ENCODE measurements around the gene ZDHHC20. TPM values are rescaled to one million over a fixed set of nuclear protein-coding genes. Genes with fewer than 3 reads are reported as not detected.

Gene ZDHHC20
- polyA plus RNA-seq, 3 donors, result 28.1 to 67.8 (median 66.8) TPM

DNA sequence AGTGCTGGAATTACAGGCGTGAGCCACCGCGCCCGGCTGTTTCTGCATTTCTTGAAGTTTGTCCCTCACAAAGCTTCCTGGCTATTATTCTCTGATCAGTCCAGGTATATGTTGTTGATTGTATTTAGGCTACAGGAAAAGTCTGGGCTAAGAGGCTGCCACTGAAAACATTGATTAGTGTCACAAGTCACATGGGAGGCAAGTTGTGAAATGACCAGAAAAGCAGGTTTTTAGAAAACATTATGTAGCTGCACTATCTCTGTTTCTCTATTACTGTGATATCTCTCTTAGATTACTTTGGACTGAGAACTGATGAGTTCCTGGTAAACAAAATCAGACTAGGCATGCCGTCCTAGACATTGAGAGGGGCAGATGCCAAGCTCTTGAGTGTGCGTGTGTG, 16.0 kb upstream of the ZDHHC20 start:
- WGBS (ENCODE audit: insufficient coverage), result 82% methylated on average over 4 of the region's 6 CpGs
- TF ChIP-seq, protein P1, sequence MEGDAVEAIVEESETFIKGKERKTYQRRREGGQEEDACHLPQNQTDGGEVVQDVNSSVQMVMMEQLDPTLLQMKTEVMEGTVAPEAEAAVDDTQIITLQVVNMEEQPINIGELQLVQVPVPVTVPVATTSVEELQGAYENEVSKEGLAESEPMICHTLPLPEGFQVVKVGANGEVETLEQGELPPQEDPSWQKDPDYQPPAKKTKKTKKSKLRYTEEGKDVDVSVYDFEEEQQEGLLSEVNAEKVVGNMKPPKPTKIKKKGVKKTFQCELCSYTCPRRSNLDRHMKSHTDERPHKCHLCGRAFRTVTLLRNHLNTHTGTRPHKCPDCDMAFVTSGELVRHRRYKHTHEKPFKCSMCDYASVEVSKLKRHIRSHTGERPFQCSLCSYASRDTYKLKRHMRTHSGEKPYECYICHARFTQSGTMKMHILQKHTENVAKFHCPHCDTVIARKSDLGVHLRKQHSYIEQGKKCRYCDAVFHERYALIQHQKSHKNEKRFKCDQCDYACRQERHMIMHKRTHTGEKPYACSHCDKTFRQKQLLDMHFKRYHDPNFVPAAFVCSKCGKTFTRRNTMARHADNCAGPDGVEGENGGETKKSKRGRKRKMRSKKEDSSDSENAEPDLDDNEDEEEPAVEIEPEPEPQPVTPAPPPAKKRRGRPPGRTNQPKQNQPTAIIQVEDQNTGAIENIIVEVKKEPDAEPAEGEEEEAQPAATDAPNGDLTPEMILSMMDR (IDR thresholded peaks at IDR 0.05), result no peak
- no peak overlapping the region for H3K27ac ChIP-seq (ENCODE audit: low read depth in 1 of 2, low read length in 2 of 2)
- H3K9me3 ChIP-seq (replicated peaks in 1 of 2; ENCODE audit: control insufficient read depth in 1 of 2, insufficient read depth in 1 of 2, low read length in 2 of 2), result no peaks in the 10 kb centered on the region
- H2AFZ ChIP-seq (ENCODE audit: insufficient read depth, low read depth, low read length, poor library complexity, severe bottlenecking), result no peak overlapping the region
- Mint-ChIP-seq H3K9me3 (peaks cover 4 to 9% (median 6%) of the 10 kb centered on the region in 7 donors), H3K27me3 (ENCODE audit: low read depth in 3 of 3) (peaks cover 1 to 7% (median 5%) of the 10 kb centered on the region in 3 donors), H3K27ac (no peak overlapping the region), H3K36me3 (no peaks in the 10 kb centered on the region), H3K4me1 (peaks cover 12% of the 10 kb centered on the region), H3K4me3 (no peak overlapping the region)
- H3K9ac ChIP-seq (ENCODE audit: insufficient read depth, low read length, poor library complexity, severe bottlenecking), result no peak overlapping the region
- no peaks in the 10 kb centered on the region for H3K36me3 ChIP-seq (replicated peaks in 1 of 2; ENCODE audit: control insufficient read depth in 1 of 2, insufficient read depth in 2 of 2, low read length in 2 of 2)
- no peak for DNase-seq
- no peaks in the 10 kb centered on the region for H4K20me1 ChIP-seq (ENCODE audit: insufficient read depth, low read length)
- intact Hi-C loops (cut with micrococcal nuclease), result loop anchor here (5.0 to 10.0 kb wide), 5 partner anchors 178 to 533 kb away; partner anchors contain the start of genes MRPL57 (in 1 of the 2) and SKA3 (in 1 of the 2)
- peaks cover 10 to 12% of the 10 kb centered on the region in 2 donors for H3K4me1 ChIP-seq (ENCODE audit: control insufficient read depth in 1 of 2, insufficient read depth in 2 of 2, low read length in 2 of 2)
- H3K4me3 ChIP-seq (replicated peaks in 1 of 3; ENCODE audit: low read depth in 2 of 3, low read length in 3 of 3), result no peak overlapping the region
- H3K27me3 ChIP-seq (ENCODE audit: control insufficient read depth in 2 of 2, insufficient read depth in 2 of 2, low read length in 2 of 2), result no peaks in the 10 kb centered on the region
- H3K79me2 ChIP-seq (ENCODE audit: insufficient read depth, low read length), result no peaks in the 10 kb centered on the region
- no peak overlapping the region for H3K4me2 ChIP-seq (replicated peaks; ENCODE audit: extremely low read depth, low read length, poor library complexity, severe bottlenecking)

DNA sequence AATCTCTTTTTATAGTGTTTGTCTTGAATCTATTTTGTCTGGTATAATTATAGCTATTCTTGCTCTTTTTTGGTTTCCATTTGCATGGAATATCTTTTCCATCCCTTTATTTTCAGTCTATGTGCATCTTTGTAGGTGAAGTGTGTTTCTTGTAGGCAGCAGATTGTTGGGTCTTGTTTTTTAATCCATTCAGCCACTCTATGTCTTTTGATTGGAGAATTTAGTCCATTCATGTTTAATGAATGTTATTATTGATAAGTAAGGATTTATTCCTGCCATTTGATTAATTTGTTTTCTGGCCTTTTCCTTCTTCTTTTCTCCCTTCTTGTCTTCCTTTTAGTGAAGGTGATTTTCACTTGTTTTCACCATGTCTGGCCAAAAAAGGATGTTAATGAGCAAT, 11.7 kb upstream of the ZDHHC20 start:
- H3K4me3 Mint-ChIP-seq, result no peak overlapping the region

More for the DNA sequence above, 11.7 kb upstream of the ZDHHC20 start:
- H3K27me3 ChIP-seq (ENCODE audit: control insufficient read depth in 2 of 2, insufficient read depth in 2 of 2, low read length in 2 of 2), result no peaks in the 10 kb centered on the region
- Mint-ChIP-seq H3K9me3 (peaks cover 4 to 13% (median 8%) of the 10 kb centered on the region in 7 donors), H3K27me3 (ENCODE audit: low read depth in 3 of 3) (peaks cover 0 to 1% (median 0%) of the 10 kb centered on the region in 3 donors), H3K4me1 (no peaks in the 10 kb centered on the region), H3K27ac (no peak overlapping the region), H3K36me3 (no peaks in the 10 kb centered on the region)
- no peak overlapping the region for H2AFZ ChIP-seq (ENCODE audit: insufficient read depth, low read depth, low read length, poor library complexity, severe bottlenecking)
- no peaks in the 10 kb centered on the region for H3K36me3 ChIP-seq (replicated peaks in 1 of 2; ENCODE audit: control insufficient read depth in 1 of 2, insufficient read depth in 2 of 2, low read length in 2 of 2)
- no peak overlapping the region for H3K4me2 ChIP-seq (replicated peaks; ENCODE audit: extremely low read depth, low read length, poor library complexity, severe bottlenecking)
- DNase-seq, result no peak
- H3K9me3 ChIP-seq (replicated peaks in 1 of 2; ENCODE audit: control insufficient read depth in 1 of 2, insufficient read depth in 1 of 2, low read length in 2 of 2), result no peaks in the 10 kb centered on the region
- H3K79me2 ChIP-seq (ENCODE audit: insufficient read depth, low read length), result no peaks in the 10 kb centered on the region
- H4K20me1 ChIP-seq (ENCODE audit: insufficient read depth, low read length), result no peaks in the 10 kb centered on the region
- no peaks in the 10 kb centered on the region for H3K4me1 ChIP-seq (ENCODE audit: control insufficient read depth in 1 of 2, insufficient read depth in 2 of 2, low read length in 2 of 2)
- TF ChIP-seq, protein P1 (IDR thresholded peaks at IDR 0.05), result no peak
- H3K27ac ChIP-seq (ENCODE audit: low read depth in 1 of 2, low read length in 2 of 2), result no peak overlapping the region
- intact Hi-C loops (cut with micrococcal nuclease), result loop anchor here (10.0 kb wide), 2 partner anchors 296 to 526 kb away; partner anchors contain the start of genes MRPL57 (in 1 of the 2) and SKA3 (in 1 of the 2)
- no peak overlapping the region for H3K4me3 ChIP-seq (replicated peaks in 1 of 3; ENCODE audit: low read depth in 2 of 3, low read length in 3 of 3)
- no peak overlapping the region for H3K9ac ChIP-seq (ENCODE audit: insufficient read depth, low read length, poor library complexity, severe bottlenecking)

Measured in CD14-positive monocyte (primary cell).